Measurements from ENCODE around the gene ESRRA.
A peak's percentile ranks its signal among the peaks of the same experiment; 100 is the strongest.

Gene ESRRA
- 17.3 to 24.8 (median 21.3) reads per million in 3 donors for total RNA-seq

DNA sequence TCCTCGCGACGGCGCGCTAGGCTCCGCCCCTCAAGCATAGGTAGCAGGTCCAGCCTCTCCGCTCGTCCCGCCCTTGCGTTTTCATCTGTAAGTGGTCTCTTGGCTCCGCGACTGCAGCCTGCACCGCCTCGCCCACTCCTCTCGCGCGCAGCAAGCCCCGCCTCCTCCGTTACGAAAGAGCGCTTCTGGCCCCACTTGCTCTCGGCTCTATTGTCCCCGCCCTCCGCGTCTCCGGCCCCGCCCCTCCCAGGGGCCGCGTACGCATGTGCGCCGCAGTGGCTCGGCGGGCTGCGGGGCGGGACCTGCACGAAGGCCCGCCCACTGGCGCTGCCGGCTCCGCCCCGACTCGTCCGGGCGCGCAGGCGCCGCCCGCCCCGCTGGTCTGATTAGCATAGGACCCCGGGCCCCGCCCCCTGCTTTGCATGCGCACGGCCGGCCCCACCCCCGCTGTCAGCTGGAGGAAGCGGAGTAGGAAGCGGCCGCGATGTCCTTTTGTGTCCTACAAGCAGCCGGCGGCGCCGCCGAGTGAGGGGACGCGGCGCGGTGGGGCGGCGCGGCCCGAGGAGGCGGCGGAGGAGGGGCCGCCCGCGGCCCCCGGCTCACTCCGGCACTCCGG, at the start of gene ESRRA:
ESRRA (plus strand) TSS at position 450 of the 616 bp plus-strand sequence. CDS start 1,656 bp downstream, outside the sequence.
- Histone ChIP-seq H3K4me3 (ENCODE audit: insufficient read depth, low read depth, low read length, poor library complexity, severe bottlenecking) (peak within 1 kb of the TSS; percentile 81), H3K36me3 (ENCODE audit: control insufficient read depth, insufficient read depth, low read length) (no peaks in the 10 kb centered on the region), H3K27me3 (replicated peaks; ENCODE audit: control insufficient read depth, insufficient read depth, low read length, poor library complexity, severe bottlenecking) (peaks cover 17% of the 10 kb centered on the region), H3K4me1 (ENCODE audit: control insufficient read depth, insufficient read depth, low read length, poor library complexity, severe bottlenecking) (peaks cover 32% of the 10 kb centered on the region), H3K27ac (ENCODE audit: insufficient read depth, low read length, poor library complexity, severe bottlenecking) (peak within 1 kb of the TSS; percentile 88), H3K9me3 (ENCODE audit: control insufficient read depth, low read length) (no peaks in the 10 kb centered on the region)
- peak; percentile 98 to 100 (median 99) for DNase-seq

DNA sequence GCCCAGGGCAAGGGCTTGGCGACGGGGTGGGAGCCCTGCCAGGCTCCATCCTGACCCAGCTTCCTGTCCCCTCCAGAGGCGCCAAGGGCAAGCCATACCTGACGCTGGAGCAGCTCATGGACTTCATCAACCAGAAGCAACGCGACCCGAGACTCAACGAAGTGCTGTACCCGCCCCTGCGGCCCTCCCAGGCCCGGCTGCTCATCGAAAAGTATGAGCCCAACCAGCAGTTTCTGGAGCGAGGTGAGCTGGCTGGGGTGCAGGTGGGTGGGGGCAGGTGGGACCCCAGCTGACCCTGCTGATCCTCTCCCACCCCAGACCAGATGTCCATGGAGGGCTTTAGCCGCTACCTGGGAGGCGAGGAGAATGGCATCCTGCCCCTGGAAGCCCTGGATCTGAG, 49.0 kb upstream of the ESRRA start:
- Histone ChIP-seq H3K36me3 (ENCODE audit: control insufficient read depth, insufficient read depth, low read length) (no peaks in the 10 kb centered on the region), H3K27me3 (replicated peaks; ENCODE audit: control insufficient read depth, insufficient read depth, low read length, poor library complexity, severe bottlenecking) (no peaks in the 10 kb centered on the region), H3K4me3 (ENCODE audit: insufficient read depth, low read depth, low read length, poor library complexity, severe bottlenecking) (no peak overlapping the region), H3K9me3 (ENCODE audit: control insufficient read depth, low read length) (no peaks in the 10 kb centered on the region), H3K4me1 (ENCODE audit: control insufficient read depth, insufficient read depth, low read length, poor library complexity, severe bottlenecking) (peaks cover 12% of the 10 kb centered on the region), H3K27ac (ENCODE audit: insufficient read depth, low read length, poor library complexity, severe bottlenecking) (no peak overlapping the region)
- DNase-seq, result no peak

DNA sequence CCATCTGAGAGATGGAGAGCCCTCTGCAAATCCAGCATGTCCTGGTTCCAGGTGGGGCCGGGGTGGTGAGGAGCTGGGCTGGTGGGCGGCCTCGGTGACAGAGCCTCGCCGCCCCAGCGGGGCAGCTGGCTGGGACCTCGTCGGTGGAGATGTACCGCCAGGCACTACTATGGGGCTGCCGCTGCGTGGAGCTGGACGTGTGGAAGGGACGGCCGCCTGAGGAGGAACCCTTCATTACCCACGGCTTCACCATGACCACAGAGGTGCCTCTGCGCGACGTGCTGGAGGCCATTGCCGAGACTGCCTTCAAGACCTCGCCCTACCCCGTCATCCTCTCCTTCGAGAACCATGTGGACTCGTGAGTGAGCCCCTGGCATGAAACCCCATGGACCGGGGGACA, 47.0 kb upstream of the ESRRA start:
- Histone ChIP-seq H3K36me3 (ENCODE audit: control insufficient read depth, insufficient read depth, low read length) (no peaks in the 10 kb centered on the region), H3K9me3 (ENCODE audit: control insufficient read depth, low read length) (no peaks in the 10 kb centered on the region), H3K27ac (ENCODE audit: insufficient read depth, low read length, poor library complexity, severe bottlenecking) (no peak overlapping the region), H3K4me1 (ENCODE audit: control insufficient read depth, insufficient read depth, low read length, poor library complexity, severe bottlenecking) (no peaks in the 10 kb centered on the region), H3K4me3 (ENCODE audit: insufficient read depth, low read depth, low read length, poor library complexity, severe bottlenecking) (no peak overlapping the region), H3K27me3 (replicated peaks; ENCODE audit: control insufficient read depth, insufficient read depth, low read length, poor library complexity, severe bottlenecking) (no peaks in the 10 kb centered on the region)
- DNase-seq, result no peak

DNA sequence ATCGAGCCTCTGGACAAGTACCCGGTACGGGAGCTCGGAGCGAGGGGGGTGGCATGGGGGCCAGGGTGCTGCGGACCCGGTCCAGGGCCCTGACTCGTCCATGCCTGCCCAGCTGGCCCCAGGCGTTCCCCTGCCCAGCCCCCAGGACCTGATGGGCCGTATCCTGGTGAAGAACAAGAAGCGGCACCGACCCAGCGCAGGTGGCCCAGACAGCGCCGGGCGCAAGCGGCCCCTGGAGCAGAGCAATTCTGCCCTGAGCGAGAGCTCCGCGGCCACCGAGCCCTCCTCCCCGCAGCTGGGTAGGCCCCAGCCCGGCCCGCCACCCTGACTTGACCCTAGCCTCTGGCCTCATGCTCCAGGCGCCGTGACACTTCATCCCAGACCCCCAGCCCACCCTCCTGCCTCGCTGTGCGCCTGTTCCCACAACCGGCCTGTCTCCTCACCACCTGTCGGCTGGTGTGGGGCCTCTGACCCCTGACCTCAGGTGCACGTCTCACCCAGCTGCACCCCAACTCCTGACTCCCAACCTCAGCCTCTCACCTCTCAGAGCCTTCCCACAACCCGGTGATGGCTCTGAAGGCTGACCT, 46.3 kb upstream of the ESRRA start:
- no peaks in the 10 kb centered on the region for H3K27me3 ChIP-seq (replicated peaks; ENCODE audit: control insufficient read depth, insufficient read depth, low read length, poor library complexity, severe bottlenecking)
- DNase-seq, result no peak
- no peaks in the 10 kb centered on the region for H3K4me1 ChIP-seq (ENCODE audit: control insufficient read depth, insufficient read depth, low read length, poor library complexity, severe bottlenecking)
- no peaks in the 10 kb centered on the region for H3K9me3 ChIP-seq (ENCODE audit: control insufficient read depth, low read length)
- H3K36me3 ChIP-seq (ENCODE audit: control insufficient read depth, insufficient read depth, low read length), result peaks cover 5% of the 10 kb centered on the region
- no peak overlapping the region for H3K27ac ChIP-seq (ENCODE audit: insufficient read depth, low read length, poor library complexity, severe bottlenecking)
- no peak overlapping the region for H3K4me3 ChIP-seq (ENCODE audit: insufficient read depth, low read depth, low read length, poor library complexity, severe bottlenecking)

DNA sequence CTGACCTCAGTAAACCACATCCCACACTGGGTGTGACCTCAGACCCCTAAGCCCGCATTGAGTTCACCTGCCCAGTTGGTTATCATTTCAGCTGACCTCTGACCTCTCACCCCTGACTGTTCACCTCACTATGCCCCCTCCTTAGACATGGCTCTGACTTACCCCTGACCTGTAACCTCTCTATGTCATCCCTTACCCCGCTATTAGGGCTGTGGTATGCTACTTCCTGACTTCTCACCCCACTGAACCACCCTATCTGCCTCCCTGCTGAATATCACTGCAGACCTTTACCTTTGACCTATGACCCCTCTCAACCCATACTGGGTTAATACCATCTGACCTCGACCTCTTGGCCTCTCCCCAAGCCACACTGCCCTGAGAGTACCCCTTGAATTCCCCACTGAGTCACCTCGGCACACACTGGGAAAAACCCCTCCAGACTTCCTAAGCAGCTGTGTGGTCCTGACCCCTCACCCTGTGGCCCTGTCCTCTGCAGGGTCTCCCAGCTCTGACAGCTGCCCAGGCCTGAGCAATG, 45.7 kb upstream of the ESRRA start:
- H3K36me3 ChIP-seq (ENCODE audit: control insufficient read depth, insufficient read depth, low read length), result peaks cover 6% of the 10 kb centered on the region
- H3K4me3 ChIP-seq (ENCODE audit: insufficient read depth, low read depth, low read length, poor library complexity, severe bottlenecking), result no peak overlapping the region
- H3K27me3 ChIP-seq (replicated peaks; ENCODE audit: control insufficient read depth, insufficient read depth, low read length, poor library complexity, severe bottlenecking), result no peaks in the 10 kb centered on the region
- no peaks in the 10 kb centered on the region for H3K4me1 ChIP-seq (ENCODE audit: control insufficient read depth, insufficient read depth, low read length, poor library complexity, severe bottlenecking)
- H3K27ac ChIP-seq (ENCODE audit: insufficient read depth, low read length, poor library complexity, severe bottlenecking), result no peak overlapping the region
- no peaks in the 10 kb centered on the region for H3K9me3 ChIP-seq (ENCODE audit: control insufficient read depth, low read length)
- DNase-seq, result no peak

DNA sequence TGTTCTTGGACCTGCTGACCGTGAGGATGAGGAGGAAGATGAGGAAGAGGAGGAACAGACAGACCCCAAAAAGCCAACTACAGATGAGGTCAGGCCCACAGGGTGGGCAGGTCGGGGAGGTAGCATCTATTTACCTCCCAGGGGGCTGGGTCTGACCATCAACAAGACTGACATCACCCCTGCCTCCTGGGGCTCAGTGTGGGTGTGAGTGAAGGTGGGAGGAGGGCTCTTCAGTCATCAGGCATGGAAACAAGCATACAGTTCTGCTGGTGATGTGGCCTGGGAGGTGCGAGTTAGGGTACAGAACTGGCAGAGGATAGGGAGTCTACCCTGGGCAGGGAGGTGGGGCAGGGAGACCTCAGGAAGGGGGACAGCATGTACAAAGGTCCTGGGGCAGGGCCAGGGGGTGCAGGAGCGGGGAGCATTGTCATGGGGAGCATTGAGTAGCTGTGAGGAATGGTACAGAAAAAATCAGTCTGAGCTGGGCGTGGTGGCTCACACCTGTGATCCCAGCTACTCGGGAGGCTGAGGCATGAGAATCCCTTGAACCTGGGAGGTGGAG, 45.1 kb upstream of the ESRRA start:
- no peaks in the 10 kb centered on the region for H3K27me3 ChIP-seq (replicated peaks; ENCODE audit: control insufficient read depth, insufficient read depth, low read length, poor library complexity, severe bottlenecking)
- H3K9me3 ChIP-seq (ENCODE audit: control insufficient read depth, low read length), result no peaks in the 10 kb centered on the region
- H3K4me1 ChIP-seq (ENCODE audit: control insufficient read depth, insufficient read depth, low read length, poor library complexity, severe bottlenecking), result no peaks in the 10 kb centered on the region
- no peak overlapping the region for H3K4me3 ChIP-seq (ENCODE audit: insufficient read depth, low read depth, low read length, poor library complexity, severe bottlenecking)
- H3K36me3 ChIP-seq (ENCODE audit: control insufficient read depth, insufficient read depth, low read length), result peaks cover 6% of the 10 kb centered on the region
- no peak for DNase-seq
- no peak overlapping the region for H3K27ac ChIP-seq (ENCODE audit: insufficient read depth, low read length, poor library complexity, severe bottlenecking)

DNA sequence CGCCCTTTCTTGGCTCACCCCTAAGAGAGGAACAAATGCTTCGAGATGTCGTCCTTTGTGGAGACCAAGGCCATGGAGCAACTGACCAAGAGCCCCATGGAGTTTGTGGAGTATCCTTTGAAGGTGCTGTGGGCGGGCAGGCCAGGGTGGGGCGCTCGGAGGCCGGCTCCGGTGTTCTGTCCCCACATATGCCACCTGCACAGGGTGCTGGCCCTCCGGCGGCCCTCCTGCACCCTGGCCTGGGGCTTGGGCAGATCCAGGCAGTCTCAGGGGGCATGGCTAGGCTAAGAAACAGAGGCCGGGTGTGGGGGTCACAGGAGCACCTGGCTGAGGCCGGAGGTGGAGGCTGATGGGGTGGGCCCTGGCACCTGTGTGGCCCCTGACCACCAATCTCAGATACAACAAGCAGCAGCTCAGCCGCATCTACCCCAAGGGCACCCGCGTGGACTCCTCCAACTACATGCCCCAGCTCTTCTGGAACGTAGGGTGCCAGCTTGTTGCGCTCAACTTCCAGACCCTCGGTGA, 43.7 kb upstream of the ESRRA start:
- peaks cover 6% of the 10 kb centered on the region for H3K36me3 ChIP-seq (ENCODE audit: control insufficient read depth, insufficient read depth, low read length)
- H3K9me3 ChIP-seq (ENCODE audit: control insufficient read depth, low read length), result no peaks in the 10 kb centered on the region
- DNase-seq, result no peak

DNA sequence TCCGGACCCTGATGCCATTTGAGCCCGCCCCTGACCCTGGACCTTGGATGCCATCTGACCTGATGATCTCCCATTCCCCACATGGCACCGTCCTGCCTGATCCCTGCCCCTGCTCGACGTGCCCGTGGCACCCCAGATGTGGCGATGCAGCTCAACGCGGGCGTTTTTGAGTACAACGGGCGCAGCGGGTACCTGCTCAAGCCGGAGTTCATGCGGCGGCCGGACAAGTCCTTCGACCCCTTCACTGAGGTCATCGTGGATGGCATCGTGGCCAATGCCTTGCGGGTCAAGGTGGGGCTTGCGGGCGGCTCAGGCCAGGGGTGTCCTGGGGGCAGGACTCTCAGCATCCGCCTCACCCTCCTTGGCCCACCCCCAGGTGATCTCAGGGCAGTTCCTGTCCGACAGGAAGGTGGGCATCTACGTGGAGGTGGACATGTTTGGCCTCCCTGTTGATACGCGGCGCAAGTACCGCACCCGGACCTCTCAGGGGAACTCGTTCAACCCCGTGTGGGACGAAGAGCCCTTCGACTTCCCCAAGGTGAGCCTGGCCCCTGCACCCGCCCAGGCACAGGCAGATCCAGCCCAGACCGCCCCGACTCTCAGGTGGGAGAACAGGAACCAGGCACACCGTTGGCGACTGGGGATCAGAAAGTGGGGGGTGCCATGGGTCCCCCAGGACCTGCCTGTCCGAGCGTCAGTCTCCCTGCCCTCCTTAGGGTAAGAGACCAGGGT, 42.9 kb upstream of the ESRRA start:
- no peaks in the 10 kb centered on the region for H3K27me3 ChIP-seq (replicated peaks; ENCODE audit: control insufficient read depth, insufficient read depth, low read length, poor library complexity, severe bottlenecking)
- H3K4me1 ChIP-seq (ENCODE audit: control insufficient read depth, insufficient read depth, low read length, poor library complexity, severe bottlenecking), result no peaks in the 10 kb centered on the region
- no peak overlapping the region for H3K27ac ChIP-seq (ENCODE audit: insufficient read depth, low read length, poor library complexity, severe bottlenecking)
- DNase-seq, result no peak
- H3K4me3 ChIP-seq (ENCODE audit: insufficient read depth, low read depth, low read length, poor library complexity, severe bottlenecking), result no peak overlapping the region
- peaks cover 6% of the 10 kb centered on the region for H3K36me3 ChIP-seq (ENCODE audit: control insufficient read depth, insufficient read depth, low read length)
- H3K9me3 ChIP-seq (ENCODE audit: control insufficient read depth, low read length), result no peaks in the 10 kb centered on the region

More for the DNA sequence above, 43.7 kb upstream of the ESRRA start:
- no peak overlapping the region for H3K4me3 ChIP-seq (ENCODE audit: insufficient read depth, low read depth, low read length, poor library complexity, severe bottlenecking)
- no peaks in the 10 kb centered on the region for H3K27me3 ChIP-seq (replicated peaks; ENCODE audit: control insufficient read depth, insufficient read depth, low read length, poor library complexity, severe bottlenecking)
- no peaks in the 10 kb centered on the region for H3K4me1 ChIP-seq (ENCODE audit: control insufficient read depth, insufficient read depth, low read length, poor library complexity, severe bottlenecking)
- no peak overlapping the region for H3K27ac ChIP-seq (ENCODE audit: insufficient read depth, low read length, poor library complexity, severe bottlenecking)

DNA sequence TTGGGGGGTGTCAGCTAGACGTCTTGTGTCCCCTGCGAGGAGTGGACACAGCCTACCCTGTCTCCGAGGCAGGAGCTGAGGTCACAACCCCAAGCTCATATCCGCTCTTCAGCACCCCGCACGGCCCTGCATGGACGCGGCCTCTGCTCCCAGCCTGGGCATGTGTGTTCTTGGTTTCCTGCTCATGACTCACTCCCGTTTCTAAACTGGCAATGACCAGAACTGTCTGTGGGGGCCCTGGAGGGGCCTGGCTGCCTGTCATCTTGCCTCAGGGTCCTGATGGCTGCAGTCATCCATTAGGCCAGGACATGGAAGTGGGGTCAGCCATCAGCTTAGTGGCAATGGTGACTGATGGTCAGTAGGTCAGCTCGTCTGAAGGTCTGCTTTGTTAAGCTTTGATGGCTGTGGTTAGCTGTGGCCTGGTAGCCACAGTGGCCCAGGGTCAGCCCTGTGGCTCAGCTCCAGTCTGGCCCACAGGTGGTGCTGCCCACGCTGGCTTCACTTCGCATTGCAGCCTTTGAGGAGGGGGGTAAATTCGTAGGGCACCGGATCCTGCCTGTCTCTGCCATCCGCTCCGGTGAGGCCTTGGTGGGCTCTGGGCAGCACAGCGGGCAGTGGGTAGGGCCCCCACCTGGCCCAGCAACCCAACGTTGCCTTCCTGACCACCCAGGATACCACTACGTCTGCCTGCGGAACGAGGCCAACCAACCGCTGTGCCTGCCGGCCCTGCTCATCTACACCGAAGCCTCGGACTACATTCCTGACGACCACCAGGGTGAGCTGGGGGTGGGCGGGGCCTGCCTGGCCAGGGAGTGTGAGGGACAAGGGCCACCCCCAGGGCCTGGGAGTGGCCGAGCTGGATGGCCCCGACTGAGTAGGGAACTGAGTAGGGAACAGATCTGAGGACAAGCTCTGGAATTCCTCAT, 42.0 kb upstream of the ESRRA start:
- Histone ChIP-seq H3K27me3 (replicated peaks; ENCODE audit: control insufficient read depth, insufficient read depth, low read length, poor library complexity, severe bottlenecking) (no peaks in the 10 kb centered on the region), H3K27ac (ENCODE audit: insufficient read depth, low read length, poor library complexity, severe bottlenecking) (no peak overlapping the region), H3K4me3 (ENCODE audit: insufficient read depth, low read depth, low read length, poor library complexity, severe bottlenecking) (no peak overlapping the region), H3K4me1 (ENCODE audit: control insufficient read depth, insufficient read depth, low read length, poor library complexity, severe bottlenecking) (no peaks in the 10 kb centered on the region), H3K9me3 (ENCODE audit: control insufficient read depth, low read length) (no peaks in the 10 kb centered on the region), H3K36me3 (ENCODE audit: control insufficient read depth, insufficient read depth, low read length) (peaks cover 6% of the 10 kb centered on the region)
- DNase-seq, result no peak

Data from effector memory CD4-positive, alpha-beta T cell (primary cell).